ENCODE results near the gene STOML1.

The STOML1 gene, protein sequence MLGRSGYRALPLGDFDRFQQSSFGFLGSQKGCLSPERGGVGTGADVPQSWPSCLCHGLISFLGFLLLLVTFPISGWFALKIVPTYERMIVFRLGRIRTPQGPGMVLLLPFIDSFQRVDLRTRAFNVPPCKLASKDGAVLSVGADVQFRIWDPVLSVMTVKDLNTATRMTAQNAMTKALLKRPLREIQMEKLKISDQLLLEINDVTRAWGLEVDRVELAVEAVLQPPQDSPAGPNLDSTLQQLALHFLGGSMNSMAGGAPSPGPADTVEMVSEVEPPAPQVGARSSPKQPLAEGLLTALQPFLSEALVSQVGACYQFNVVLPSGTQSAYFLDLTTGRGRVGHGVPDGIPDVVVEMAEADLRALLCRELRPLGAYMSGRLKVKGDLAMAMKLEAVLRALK

DNA sequence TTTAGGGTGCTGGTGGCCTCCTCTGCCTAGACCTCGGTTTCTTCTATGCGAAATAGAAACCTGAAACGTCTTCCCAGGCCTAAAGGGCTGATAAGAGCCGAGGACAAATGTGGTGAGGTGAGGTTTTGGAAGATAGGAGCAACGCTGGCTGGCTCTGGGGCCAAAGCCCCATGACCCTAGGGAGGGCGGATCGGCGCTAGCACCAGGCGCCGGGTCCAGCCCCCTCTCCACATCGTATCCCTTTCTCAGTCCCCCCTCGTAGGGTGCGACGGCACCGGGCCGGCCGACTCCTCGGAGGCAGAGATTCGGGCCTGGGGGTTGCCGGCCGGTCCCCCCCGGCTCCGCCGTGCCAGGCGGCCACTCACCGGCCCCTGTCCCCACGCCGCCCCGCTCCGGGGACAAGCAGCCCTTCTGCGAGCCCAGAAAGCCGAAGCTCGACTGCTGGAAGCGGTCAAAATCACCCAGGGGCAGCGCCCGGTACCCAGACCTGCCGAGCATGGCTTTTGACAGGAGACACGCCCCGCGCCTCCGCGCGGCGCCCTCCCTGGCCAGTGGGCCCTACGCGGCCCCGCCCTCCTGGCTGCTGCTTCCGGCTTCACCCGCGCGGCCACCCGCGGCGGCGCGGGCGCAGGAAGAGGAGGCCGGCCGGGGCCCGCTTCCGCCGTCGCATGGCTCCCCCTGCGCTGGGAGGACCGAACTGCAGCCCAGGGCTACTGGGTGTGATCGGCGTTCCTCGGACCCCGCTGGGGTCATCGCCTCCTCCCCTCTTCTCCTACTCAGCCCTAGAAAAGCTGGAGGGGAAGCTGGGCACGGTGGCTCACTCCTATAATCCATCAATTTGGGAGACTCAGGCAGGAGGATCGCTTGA lies at the start of gene STOML1:
Gene STOML1, minus strand, starts transcription at position 570 of the 868 bp plus-strand sequence. Its CDS starts 72 bp downstream, at position 498.
- DNase-seq (ENCODE audit: low read depth), result peak; percentile 55

DNA sequence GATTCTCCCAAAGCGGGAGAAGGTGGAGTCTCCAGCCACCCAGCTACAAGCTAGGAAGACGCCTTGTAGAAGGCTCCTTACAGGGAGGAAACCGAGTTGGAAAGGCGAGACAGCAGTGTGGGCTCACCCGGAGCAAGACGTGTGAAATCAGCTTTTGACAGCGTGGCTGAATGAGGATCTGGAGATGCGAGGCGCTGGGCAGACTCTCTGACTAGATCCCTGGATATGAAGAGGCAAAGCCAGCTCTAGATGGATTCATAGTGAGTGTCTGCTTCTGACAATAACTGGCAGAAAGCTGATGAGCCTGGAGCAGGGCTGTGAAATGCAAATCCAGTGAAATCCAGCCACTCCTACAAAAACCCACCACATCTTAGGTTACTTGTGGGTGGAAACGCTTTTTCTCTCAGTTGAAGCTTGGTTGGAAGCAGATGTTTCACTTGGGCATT lies 49.2 kb upstream of the STOML1 start:
- no peak for DNase-seq (ENCODE audit: low read depth)

DNA sequence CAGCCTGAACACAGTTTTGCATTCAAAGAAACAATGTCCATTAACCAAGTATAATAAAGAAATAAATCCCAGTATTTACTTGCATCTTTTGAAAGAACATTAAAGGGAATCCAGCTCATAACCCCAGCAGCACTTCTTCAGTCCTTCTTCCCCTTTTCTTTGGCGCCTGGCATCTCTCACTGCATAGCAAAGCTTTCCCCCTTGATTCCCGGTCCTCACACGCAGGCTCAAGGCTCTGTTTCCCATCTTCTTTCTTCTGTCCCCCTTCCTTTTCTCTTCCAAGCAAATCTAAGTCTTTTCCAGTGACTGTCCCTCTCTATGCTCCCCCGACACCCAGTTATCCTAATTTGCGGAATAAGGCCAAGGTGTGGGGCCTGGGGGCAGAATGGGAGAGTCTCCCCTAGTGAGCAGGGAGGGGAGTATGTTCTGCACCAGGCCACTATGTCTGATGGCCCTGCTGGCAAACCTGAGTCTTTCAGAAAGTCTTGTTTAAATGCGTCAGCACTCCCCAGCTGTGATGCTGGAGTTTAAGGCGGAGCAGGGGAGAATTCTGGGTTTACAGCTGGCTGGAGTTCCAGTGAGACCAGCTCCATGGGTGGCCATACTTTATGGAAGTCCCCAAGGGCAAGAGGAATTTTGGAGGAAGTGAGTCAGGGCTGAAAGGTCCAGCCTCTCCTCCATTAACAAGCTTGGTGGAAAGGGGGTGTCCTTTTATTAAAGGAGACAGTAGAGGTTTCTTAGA lies 48.2 kb upstream of the STOML1 start:
- DNase-seq (ENCODE audit: low read depth), result peak; percentile 94

DNA sequence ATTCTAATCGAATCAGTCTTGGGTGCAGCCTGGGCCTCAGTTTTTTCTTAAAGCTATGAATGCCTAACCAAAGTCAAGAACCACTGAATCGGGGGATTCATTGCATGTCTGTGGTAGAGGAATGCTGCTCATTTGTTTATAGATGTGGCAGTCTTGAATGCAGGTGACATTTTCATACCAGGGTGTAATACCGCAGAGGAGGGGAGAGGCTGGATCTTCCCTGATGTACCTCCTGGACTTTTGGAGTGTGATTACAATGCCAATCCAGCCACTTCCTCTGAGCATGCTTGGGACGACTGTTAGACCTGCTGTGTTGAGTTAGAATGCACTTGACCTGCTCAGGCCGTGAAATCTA lies 47.5 kb upstream of the STOML1 start:
- no peak for DNase-seq (ENCODE audit: low read depth)

DNA sequence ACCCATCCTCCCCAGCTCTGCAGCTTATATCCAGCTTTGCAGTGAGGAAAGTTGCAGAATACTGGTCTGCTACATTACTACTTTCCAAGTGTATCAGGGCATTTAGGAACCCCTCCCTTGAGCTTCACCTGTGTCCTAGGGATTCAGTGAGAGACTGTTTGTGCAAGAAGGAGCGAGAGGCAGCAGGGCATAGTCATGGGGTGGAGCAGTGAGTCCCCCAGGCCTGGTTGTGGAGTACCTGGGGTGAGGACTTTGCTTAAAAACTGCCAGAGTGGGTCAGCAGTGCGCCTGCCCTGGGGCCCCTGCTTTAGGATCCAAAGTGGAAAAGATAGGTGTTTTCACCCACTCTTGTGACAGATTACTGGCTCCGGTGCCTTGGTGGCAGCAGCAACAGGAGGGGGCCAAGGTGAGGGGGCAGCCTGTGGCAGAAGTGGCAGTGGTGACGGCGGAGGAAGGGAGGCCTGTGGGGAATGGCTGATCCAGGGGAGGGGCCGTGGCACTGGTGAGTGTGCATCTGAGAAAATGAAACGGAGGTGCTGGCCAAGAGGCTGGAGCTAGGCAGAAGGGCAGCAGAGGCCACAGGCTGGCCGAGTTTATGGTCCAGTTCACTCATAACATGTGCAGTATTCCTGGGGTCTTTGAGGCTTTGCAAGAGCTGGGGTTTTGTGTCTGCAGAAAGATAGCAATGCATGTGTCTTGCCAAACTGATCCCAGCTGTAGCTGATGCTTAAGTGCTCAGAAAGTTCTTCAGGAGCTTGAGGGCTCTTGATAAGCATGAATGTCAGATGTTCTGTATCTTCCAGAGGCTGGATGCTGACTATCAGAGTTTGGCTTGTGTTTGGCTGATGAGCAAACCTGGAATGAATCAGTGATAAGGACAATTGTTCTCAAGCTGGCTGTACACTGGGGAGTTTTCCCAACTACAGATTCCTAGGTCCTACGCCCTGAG lies 46.9 kb upstream of the STOML1 start:
- no peak for DNase-seq (ENCODE audit: low read depth)

DNA sequence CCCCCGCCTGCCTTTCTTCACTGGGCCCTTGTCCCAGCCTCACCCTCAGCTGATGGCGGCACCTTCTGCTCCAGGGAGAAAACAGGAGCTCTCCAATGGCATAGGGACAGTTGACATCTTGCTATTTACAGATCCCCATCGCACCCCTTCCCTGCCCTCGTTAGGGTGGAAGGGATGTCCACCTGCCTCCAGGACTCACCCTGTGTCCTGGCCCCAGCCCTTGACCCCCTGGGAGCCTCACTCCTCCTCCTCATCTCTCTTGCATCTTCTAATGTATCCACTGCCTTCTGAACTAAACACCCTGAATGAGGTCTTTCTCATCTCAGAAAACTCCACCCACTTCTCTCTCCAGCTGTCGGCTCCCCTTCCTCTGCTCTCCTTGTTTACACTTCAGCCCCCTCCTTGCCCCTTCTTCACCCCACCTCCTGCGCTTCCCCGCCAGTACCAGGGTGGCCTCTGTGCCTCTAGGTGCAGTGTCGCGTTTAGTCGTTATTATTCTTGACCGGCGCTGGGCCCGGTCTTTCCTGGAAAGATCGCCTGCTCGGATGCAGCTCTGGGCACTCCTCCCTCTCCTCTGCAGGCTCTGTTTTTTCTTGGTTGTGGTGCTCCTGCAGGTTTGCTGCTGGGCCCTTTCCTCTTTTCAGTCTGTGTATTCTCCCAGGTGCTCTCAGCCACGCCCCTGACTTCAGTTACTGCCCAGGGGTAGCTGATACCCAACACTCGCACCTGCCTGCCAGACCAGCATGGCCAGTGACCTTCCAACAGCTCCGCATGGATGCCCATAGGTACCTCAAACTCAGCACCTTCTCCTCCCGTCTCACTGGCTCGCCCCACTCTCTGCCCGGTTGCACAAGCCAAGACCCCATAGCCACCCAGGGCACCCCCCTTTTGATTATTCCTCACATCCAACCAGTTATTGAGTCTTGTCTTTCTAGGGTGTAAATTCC lies 45.3 kb upstream of the STOML1 start:
- no peak for DNase-seq (ENCODE audit: low read depth)

DNA sequence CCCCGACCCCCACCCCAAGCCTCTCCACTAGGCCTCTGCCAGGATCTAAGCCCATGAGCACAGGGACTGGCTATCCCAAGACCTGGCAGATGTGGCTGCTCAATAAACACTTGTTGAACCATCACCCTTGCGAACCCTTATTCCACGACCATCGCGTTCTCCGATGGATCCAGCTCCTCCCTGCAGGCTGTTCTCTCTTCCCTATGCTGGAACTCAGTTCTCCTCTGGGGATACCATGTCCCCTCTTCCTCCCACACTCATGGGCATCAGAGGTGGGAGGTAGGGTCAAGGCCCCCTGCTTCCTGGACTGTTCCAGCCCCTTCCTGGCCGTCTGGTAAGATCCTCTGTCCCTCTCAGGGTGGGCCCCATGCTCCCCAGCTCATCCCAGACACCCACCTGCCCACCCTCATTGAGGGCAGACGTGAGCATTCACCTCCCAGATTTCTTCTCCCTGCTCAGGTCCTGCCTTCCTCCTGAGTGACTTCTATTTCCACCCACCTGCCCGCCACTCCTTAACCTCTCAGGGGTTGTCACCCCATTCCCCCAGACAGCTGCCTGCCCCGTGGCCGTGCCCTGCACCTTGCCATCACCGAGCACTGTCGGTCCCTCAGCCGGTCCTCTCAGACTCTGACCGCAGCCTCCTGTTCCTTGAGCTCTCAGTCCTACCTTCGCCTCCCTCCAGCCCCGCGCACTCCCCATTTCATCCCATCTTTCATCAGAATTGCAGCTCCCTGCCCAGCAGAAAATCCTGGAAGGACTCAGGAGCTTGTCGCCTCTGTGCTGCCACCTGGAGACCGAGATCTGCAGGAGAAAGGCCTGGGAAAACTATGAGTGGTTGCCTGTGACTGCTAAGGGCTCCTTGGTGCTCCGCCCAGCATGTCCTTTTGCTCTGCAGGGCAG lies 44.4 kb upstream of the STOML1 start:
- DNase-seq (ENCODE audit: low read depth), result no peak

DNA sequence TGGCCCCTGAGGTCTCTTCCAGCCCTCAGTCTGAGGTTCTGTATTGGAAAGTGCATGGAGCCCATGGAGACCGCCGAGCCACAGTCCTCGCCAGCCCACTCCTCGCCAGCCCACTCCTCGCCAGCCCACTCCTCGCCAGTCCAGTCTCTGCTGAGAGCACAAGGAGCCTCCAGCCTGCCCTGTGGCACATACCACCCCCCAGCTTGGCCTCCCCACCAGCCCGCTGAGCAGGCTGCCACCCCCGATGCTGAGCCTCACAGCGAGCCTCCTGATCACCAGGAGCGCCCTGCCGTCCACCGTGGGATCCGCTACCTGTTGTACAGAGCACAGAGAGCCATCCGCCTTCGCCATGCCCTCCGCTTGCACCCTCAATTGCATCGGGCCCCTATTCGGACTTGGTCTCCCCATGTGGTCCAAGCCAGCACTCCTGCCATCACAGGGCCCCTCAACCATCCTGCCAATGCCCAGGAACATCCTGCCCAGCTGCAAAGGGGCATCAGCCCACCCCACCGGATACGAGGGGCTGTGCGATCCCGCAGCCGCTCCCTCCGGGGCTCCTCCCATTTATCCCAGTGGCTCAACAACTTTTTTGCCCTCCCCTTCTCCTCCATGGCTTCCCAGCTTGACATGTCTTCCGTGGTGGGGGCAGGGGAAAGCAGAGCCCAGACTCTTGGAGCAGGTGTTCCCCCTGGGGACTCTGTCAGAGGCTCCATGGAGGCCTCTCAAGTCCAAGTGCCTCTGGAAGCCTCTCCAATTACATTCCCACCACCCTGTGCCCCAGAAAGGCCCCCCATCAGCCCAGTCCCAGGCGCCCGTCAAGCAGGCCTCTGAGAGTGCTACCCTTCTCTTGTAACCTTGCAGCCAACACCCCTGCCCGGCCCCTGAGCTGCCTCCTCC lies 43.3 kb upstream of the STOML1 start:
- no peak for DNase-seq (ENCODE audit: low read depth)

DNA sequence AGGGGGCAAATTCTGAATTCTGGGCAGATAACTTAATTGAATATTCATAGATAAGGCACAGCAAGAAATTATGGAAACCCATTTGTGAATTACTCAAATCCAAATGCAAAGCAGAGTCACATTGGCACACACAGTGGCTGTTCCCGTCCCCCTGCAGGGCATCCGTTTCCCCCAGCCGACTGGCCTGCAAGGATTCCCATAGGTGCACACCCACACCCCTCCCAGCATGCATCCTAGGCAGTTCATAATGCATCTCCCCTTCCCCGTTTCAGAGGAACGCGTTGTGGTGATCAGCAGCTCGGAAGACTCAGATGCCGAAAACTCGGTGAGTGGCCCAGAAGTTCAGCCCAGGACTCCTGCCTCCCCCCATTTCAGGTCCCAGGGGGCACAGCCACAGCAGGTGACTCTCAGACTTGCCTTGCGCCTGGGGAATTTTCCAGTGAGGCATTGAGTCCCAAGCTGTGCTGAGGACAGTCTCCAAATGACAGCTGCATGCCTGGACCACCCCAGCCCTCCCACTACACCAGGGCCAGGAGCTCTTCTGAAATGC lies 42.2 kb upstream of the STOML1 start:
- no peak for DNase-seq (ENCODE audit: low read depth)

DNA sequence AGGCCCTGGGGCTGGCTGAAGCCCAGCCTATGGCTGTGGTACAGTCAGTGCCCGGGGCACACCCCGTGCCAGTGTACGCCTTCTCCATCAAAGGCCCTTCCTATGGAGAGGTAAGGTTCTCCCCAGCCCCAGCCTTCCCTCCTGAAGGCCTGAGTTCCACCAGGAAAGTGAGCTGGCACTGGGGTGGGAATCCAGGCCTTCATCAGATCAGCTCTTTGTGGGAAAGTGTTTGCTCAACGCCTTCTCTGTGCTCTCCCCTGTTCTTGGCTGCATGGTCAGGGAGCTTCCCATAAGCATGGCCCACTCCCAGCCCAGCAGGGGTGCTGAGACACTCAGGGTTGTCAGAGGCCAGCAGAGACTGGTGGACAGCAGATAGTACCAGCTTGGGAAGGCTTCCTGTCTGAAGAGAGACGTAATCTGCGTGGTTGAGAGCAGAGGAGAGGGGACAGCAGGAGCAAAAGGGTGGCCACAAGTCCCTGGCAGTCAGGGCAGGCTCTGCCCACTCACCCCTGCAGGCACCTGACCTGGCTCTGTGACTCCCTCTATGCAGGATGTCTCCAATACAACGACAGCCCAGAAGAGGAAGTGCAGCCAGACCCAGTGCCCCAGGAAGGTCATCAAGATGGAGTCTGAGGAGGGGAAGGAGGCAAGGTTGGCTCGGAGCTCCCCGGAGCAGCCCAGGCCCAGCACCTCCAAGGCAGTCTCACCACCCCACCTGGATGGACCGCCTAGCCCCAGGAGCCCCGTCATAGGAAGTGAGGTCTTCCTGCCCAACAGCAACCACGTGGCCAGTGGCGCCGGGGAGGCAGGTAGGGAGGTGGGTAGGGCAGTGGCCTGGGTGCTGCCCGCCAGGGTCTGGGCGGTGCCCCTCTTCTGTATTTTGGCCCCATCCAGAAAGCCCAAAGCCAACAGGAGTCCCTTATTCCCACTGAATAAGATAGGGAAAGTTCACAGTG lies 40.8 kb upstream of the STOML1 start:
- DNase-seq (ENCODE audit: low read depth), result no peak

DNA sequence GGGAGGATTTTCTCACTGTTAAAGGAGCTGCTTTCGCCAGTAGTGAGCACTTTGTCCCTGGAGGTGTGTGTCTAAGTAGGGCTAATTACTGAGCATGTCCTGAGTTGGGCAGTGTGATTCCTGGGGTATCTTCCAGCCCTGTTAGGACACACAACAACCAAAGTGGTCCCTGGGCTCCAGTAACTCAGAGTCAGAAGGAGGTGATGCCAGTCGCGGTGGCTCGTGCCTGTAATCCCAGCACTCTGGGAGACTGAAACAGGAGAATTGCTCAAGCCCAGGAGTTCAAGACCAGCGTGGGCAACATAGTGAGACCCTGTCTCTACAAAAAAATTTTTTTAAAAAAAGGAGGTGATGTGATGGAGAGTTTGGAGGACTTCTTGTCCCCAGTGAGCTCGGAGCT lies 40.0 kb upstream of the STOML1 start:
- no peak for DNase-seq (ENCODE audit: low read depth)

DNA sequence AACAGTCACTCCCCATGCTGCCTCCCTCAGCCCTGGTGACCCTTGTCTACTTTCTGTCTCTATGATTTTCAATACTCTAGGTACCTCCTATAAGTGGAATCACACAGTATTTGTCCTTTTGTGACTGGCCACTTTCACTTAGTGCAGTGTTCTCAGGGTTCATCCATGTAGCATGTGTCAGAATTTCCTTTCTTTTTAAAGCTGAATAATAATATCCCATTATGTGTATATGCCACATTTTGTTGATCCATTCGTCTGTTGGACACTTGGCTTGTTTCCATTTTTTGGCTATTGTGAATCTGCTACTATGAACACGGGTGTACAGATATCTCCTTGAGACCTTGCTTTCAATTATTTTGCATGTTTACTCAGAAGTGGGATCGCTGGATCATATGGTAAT lies 36.6 kb upstream of the STOML1 start:
- DNase-seq (ENCODE audit: low read depth), result no peak

DNA sequence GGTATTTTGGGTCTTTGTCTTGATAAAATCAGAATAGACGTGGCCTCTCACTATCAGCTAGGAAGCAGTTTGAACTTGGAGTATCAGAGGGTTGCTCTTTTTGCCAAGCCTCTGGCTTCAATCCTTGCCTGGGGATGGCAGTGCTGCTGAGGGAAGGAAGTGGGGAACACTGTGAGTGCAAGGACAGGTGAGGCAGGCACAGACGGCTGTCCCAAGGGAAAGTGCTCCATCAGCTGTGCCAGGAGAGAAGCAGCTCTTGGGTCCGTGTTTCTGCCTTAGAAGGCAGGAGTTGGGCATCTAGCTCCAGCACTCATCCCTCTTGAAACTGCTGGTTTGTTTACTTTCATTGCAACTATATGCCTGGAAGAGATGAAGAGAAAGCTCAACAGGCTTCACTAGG lies 35.6 kb upstream of the STOML1 start:
- no peak for DNase-seq (ENCODE audit: low read depth)

DNA sequence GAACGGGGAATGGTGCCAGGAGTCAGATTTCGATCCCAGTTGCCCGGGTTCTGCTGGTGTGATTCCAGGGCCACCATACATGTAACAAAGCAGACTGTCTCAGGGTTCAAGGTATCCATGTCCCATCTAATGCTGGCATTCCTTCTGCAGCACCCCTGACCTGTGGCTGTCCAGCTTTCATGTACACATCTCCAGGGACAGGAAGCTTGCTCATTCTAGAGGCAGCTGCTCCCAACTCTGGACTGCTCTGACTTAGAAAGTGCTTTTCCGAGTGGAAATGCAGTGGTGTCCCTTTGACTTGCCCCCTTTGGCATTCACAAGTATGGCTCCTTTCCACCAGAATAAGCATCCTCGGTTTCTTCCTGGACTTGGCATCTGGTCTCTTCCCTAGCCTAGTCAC lies 33.3 kb upstream of the STOML1 start:
- no peak for DNase-seq (ENCODE audit: low read depth)

DNA sequence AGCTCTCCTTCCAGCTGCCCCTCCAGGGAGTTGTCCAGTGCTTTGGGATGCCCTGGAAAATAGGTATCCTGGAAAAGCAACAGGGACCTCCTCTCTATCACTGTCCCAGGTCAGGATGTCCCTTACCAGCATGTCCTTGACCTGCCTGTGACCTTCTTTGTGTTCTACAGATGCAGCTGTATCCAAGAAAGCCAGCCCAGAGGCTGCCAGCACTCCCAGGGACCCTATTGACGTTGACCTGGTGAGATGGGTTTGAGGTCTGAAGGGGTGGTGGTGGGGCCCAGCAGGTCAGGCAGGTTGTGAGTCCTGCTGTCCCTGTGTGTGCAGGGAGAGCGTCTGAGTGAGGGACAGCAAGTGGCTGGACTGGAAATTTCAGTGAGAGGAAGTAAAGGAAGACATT lies 32.6 kb upstream of the STOML1 start:
- DNase-seq (ENCODE audit: low read depth), result no peak

DNA sequence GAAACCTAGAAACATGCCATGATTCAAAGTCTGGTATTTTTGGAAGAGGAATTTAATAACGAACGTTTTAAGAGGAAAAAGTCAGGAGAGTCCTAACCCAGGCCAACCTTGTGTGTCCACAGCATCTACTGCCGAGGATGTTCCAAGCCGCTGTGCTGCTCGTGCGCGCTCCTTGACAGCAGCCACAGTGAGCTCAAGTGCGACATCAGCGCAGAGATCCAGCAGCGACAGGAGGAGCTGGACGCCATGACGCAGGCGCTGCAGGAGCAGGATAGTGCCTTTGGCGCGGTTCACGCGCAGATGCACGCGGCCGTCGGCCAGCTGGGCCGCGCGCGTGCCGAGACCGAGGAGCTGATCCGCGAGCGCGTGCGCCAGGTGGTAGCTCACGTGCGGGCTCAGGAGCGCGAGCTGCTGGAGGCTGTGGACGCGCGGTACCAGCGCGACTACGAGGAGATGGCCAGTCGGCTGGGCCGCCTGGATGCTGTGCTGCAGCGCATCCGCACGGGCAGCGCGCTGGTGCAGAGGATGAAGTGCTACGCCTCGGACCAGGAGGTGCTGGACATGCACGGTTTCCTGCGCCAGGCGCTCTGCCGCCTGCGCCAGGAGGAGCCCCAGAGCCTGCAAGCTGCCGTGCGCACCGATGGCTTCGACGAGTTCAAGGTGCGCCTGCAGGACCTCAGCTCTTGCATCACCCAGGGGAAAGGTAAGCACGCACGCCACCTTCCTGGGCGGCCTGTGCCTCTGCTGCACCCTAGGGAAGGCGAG lies 30.8 kb upstream of the STOML1 start:
- DNase-seq (ENCODE audit: low read depth), result no peak

All from GM04503 (cell line).